Large intestine (tissue), 3 donors: Measurements from ENCODE around the gene SUPV3L1. TPM values are rescaled to one million over a fixed set of nuclear protein-coding genes. Genes with fewer than 3 reads are reported as not detected.

Source experiments
- DNase-seq, 2 donors: peaks; one replicate each; pipeline versions ENCODE4 v3.0.0 to v3.0.0-alpha.2; 2013
- H3K27ac ChIP-seq: one replicate; pipeline ENCODE4 v1.5.1; 2013; ENCODE audit warnings: low read length
- H3K27me3 ChIP-seq: 2 replicates; pipeline ENCODE4 v1.6.1; 2013; ENCODE audit warnings: low read length; ENCODE audit not compliant: control insufficient read depth, insufficient read depth
- H3K36me3 ChIP-seq: 2 replicates; pipeline ENCODE4 v1.6.1; 2013; ENCODE audit warnings: low read length; ENCODE audit not compliant: control insufficient read depth, insufficient read depth
- H3K4me1 ChIP-seq: one replicate; pipeline ENCODE4 v1.6.1; 2013; ENCODE audit warnings: low read length; ENCODE audit not compliant: control insufficient read depth, insufficient read depth
- H3K4me3 ChIP-seq: one replicate; pipeline ENCODE4 v1.5.1; 2013; ENCODE audit warnings: low read length
- H3K9me3 ChIP-seq: one replicate; pipeline ENCODE4 v1.6.1; 2013; ENCODE audit warnings: mild to moderate bottlenecking, low read depth, low read length, moderate library complexity; ENCODE audit not compliant: control insufficient read depth
- WGBS: methylation state at CpG from one replicate; pipeline ENCODE4 v1.1.5; 2013; ENCODE audit warnings: low lambda C conversion rate; ENCODE audit not compliant: insufficient coverage; 5-methylcytosine and 5-hydroxymethylcytosine counted together
- polyA plus RNA-seq: library from polyadenylated mRNA; unstranded; fragments of 120-200 nt; gene quantifications from one replicate; pipeline ENCODE4 v1.2.1, GENCODE V29; 2013

SUPV3L1 gene
- polyA plus RNA-seq, 1 donor: 35.5 TPM

GRCh38 chr10:69226919-69227450 is 47.0 kb downstream of the SUPV3L1 start:
- Histone ChIP-seq H3K27me3 (no peaks in the 10 kb centered on the region), H3K9me3 (no peaks in the 10 kb centered on the region), H3K4me1 (peaks cover 76% of the 10 kb centered on the region), H3K27ac (peak overlapping the region; percentile 99), H3K36me3 (peaks cover 42% of the 10 kb centered on the region), H3K4me3 (no peak overlapping the region)
- no peak for DNase-seq
- whole genome bisulfite sequencing: no CpG with 5 or more reads among the region's 14 CpGs

- no CpG with 5 or more reads among the region's 2 CpGs for WGBS
Measured at GRCh38 chr10:69228151-69228550, 48.1 kb downstream of the SUPV3L1 start.

GRCh38 chr10:69229616-69229916 is 49.5 kb downstream of the SUPV3L1 start:
- Histone ChIP-seq H3K4me1 (peaks cover 67% of the 10 kb centered on the region), H3K9me3 (no peaks in the 10 kb centered on the region), H3K4me3 (no peak overlapping the region), H3K27ac (peak overlapping the region; percentile 88), H3K36me3 (peaks cover 64% of the 10 kb centered on the region), H3K27me3 (no peaks in the 10 kb centered on the region)
- no CpG with 5 or more reads among the region's 8 CpGs for WGBS
- DNase-seq: peak in 1 of 2 donors; percentile 99

More at GRCh38 chr10:69228151-69228550, 48.1 kb downstream of the SUPV3L1 start:
- Histone ChIP-seq H3K4me1 (peaks cover 77% of the 10 kb centered on the region), H3K9me3 (no peaks in the 10 kb centered on the region), H3K36me3 (peaks cover 54% of the 10 kb centered on the region), H3K27me3 (no peaks in the 10 kb centered on the region), H3K4me3 (no peak overlapping the region), H3K27ac (peak overlapping the region; percentile 95)
- DNase-seq: no peak

- H3K27ac ChIP-seq: peak overlapping the region; percentile 88
Measured at GRCh38 chr10:69230128-69230527, 50.1 kb downstream of the SUPV3L1 start.

GRCh38 chr10:69232252-69232651 is 52.2 kb downstream of the SUPV3L1 start:
- DNase-seq: peak in 1 of 2 donors; percentile 29
- no peak overlapping the region for H3K4me3 ChIP-seq
- peak overlapping the region; percentile 24 for H3K27ac ChIP-seq
- peaks cover 41% of the 10 kb centered on the region for H3K4me1 ChIP-seq
- no peaks in the 10 kb centered on the region for H3K27me3 ChIP-seq
- WGBS: no CpG with 5 or more reads among the region's 9 CpGs
- H3K9me3 ChIP-seq: no peaks in the 10 kb centered on the region
- H3K36me3 ChIP-seq: peaks cover 67% of the 10 kb centered on the region

More at GRCh38 chr10:69230128-69230527, 50.1 kb downstream of the SUPV3L1 start:
- peak in 1 of 2 donors; percentile 17 for DNase-seq
- no peak overlapping the region for H3K4me3 ChIP-seq
- H3K4me1 ChIP-seq: peaks cover 62% of the 10 kb centered on the region
- peaks cover 68% of the 10 kb centered on the region for H3K36me3 ChIP-seq
- no CpG with 5 or more reads among the region's 5 CpGs for WGBS
- no peaks in the 10 kb centered on the region for H3K27me3 ChIP-seq
- no peaks in the 10 kb centered on the region for H3K9me3 ChIP-seq

- WGBS: no CpG with 5 or more reads among the region's 22 CpGs
- H3K4me1 ChIP-seq: peaks cover 37% of the 10 kb centered on the region
- no peak overlapping the region for H3K4me3 ChIP-seq
- no peaks in the 10 kb centered on the region for H3K9me3 ChIP-seq
- H3K36me3 ChIP-seq: peaks cover 62% of the 10 kb centered on the region
- peak overlapping the region; percentile 24 for H3K27ac ChIP-seq
- H3K27me3 ChIP-seq: no peaks in the 10 kb centered on the region
- peak in 1 of 2 donors; percentile 27 for DNase-seq
Measured at GRCh38 chr10:69232736-69233480, 52.9 kb downstream of the SUPV3L1 start.

- H3K36me3 ChIP-seq: peaks cover 62% of the 10 kb centered on the region
- no peaks in the 10 kb centered on the region for H3K9me3 ChIP-seq
- no CpG with 5 or more reads among the region's 3 CpGs for WGBS
- peaks cover 23% of the 10 kb centered on the region for H3K4me1 ChIP-seq
- no peak overlapping the region for H3K27ac ChIP-seq
- no peak for DNase-seq
- no peaks in the 10 kb centered on the region for H3K27me3 ChIP-seq
- H3K4me3 ChIP-seq: no peak overlapping the region
Measured at GRCh38 chr10:69234447-69234846, 54.4 kb downstream of the SUPV3L1 start.

GRCh38 chr10:69237528-69238159 is 57.6 kb downstream of the SUPV3L1 start:
- peaks cover 55% of the 10 kb centered on the region for H3K36me3 ChIP-seq
- no CpG with 5 or more reads among the region's 17 CpGs for WGBS

GRCh38 chr10:69239136-69239535 is 59.1 kb downstream of the SUPV3L1 start:
- no CpG with 5 or more reads among the region's 5 CpGs for WGBS
- Histone ChIP-seq H3K4me1 (no peaks in the 10 kb centered on the region), H3K4me3 (no peak overlapping the region), H3K27me3 (no peaks in the 10 kb centered on the region), H3K27ac (no peak overlapping the region), H3K36me3 (peaks cover 55% of the 10 kb centered on the region), H3K9me3 (no peaks in the 10 kb centered on the region)
- no peak for DNase-seq

More at GRCh38 chr10:69237528-69238159, 57.6 kb downstream of the SUPV3L1 start:
- Histone ChIP-seq H3K27ac (no peak overlapping the region), H3K9me3 (no peaks in the 10 kb centered on the region), H3K4me1 (peaks cover under 1% of the 10 kb centered on the region), H3K4me3 (no peak overlapping the region), H3K27me3 (no peaks in the 10 kb centered on the region)
- DNase-seq: peak; percentile 68 to 74

GRCh38 chr10:69239816-69240434 is 59.9 kb downstream of the SUPV3L1 start:
- no peak overlapping the region for H3K27ac ChIP-seq
- peaks cover 51% of the 10 kb centered on the region for H3K36me3 ChIP-seq
- no peaks in the 10 kb centered on the region for H3K9me3 ChIP-seq
- 100% methylated on average over 2 of the region's 6 CpGs for WGBS
- no peaks in the 10 kb centered on the region for H3K27me3 ChIP-seq
- DNase-seq: no peak
- no peaks in the 10 kb centered on the region for H3K4me1 ChIP-seq
- H3K4me3 ChIP-seq: no peak overlapping the region
